Activated CD8-positive, alpha-beta T cell treated with anti-CD3 and anti-CD28 coated beads for 36 hours (primary cell): ENCODE data around the gene CENPC. TPM values are rescaled to one million over a fixed set of nuclear protein-coding genes. Genes with fewer than 3 reads are reported as not detected.
"Not testable (repeated sequence)": the region's sequence is repeated elsewhere in the genome, so short reads cannot be mapped to it uniquely, and the experiment has no call there.

Experiments used
- ATAC-seq: fragments of 200-7000 bp; cut with Tn5 transposase; one replicate; pipeline ENCODE4 v1.10.0; 2021; ENCODE audit warnings: mild to moderate bottlenecking, moderate library complexity
- CTCF ChIA-PET: fragments of 350-600 bp; sonication (Branson Sonifier 250); formaldehyde crosslinking; loops from one replicate; lab custom pipeline; 2021; ENCODE audit warnings: antibody characterized with exemption; lab: Charles Lee
- POLR2A ChIA-PET: fragments of 350-600 bp; sonication (Branson Sonifier 250); formaldehyde crosslinking; loops from one replicate; lab custom pipeline; 2021; ENCODE audit warnings: antibody characterized with exemption; lab: Charles Lee
- DNase-seq: peaks from one replicate; pipeline ENCODE4 v3.0.0-alpha.2; 2020
- H3K27ac Mint-ChIP-seq: one replicate; pipeline ENCODE4 v1.8.0; 2021; ENCODE audit warnings: mild to moderate bottlenecking, mixed read lengths
- H3K27me3 Mint-ChIP-seq: one replicate; pipeline ENCODE4 v1.8.0; 2021; ENCODE audit warnings: mixed read lengths
- H3K36me3 Mint-ChIP-seq: one replicate; pipeline ENCODE4 v1.8.0; 2021; ENCODE audit warnings: low read depth, mixed read lengths
- H3K4me1 Mint-ChIP-seq: one replicate; pipeline ENCODE4 v1.8.0; 2021; ENCODE audit warnings: low read depth, mixed read lengths
- H3K4me3 Mint-ChIP-seq: one replicate; pipeline ENCODE4 v1.8.0; 2021; ENCODE audit warnings: mild to moderate bottlenecking, moderate library complexity, mixed read lengths
- H3K9me3 Mint-ChIP-seq: one replicate; pipeline ENCODE4 v1.8.0; 2021; ENCODE audit warnings: mixed read lengths
- CTCF ChIP-seq: fragments of 200-600 bp; IDR thresholded peaks from one replicate; pipeline ENCODE4 v1.8.0; 2022; ENCODE audit warnings: antibody characterized with exemption, mild to moderate bottlenecking
- intact Hi-C: fragments of 100-400 bp; cut with micrococcal nuclease; formaldehyde crosslinking; loops from one replicate; pipeline ENCODE4 v1.10.0; 2022
- total RNA-seq, 2 experiments: library from RNA; stranded (reverse); gene quantifications; one replicate each; pipeline ENCODE4 v1.2.3, GENCODE V29; 2021

Gene CENPC
- total RNA-seq, 2 experiments from 2014 or later, result 29.1 to 32.0 TPM

GRCh38 chr4:67533112-67533511, 12.2 kb downstream of the CENPC start:
- H3K4me1 Mint-ChIP-seq, result peaks cover 29% of the 10 kb centered on the region
- no peak for TF ChIP-seq CTCF
- H3K27ac Mint-ChIP-seq, result no peak overlapping the region
- no peaks in the 10 kb centered on the region for H3K27me3 Mint-ChIP-seq
- ChIA-PET POLR2A (no interaction called here), CTCF (no interaction called here)
- intact Hi-C loops, result no loop called here
- DNase-seq (no peak), ATAC-seq (no peak)
- H3K36me3 Mint-ChIP-seq, result peaks cover 70% of the 10 kb centered on the region
- peaks cover 8% of the 10 kb centered on the region for H3K9me3 Mint-ChIP-seq
- H3K4me3 Mint-ChIP-seq, result no peak overlapping the region

GRCh38 chr4:67532397-67532796, 12.9 kb downstream of the CENPC start:
- Mint-ChIP-seq H3K4me1 (peaks cover 29% of the 10 kb centered on the region), H3K36me3 (peaks cover 68% of the 10 kb centered on the region)
- H3K27me3 Mint-ChIP-seq, H3K4me3 Mint-ChIP-seq, H3K9me3 Mint-ChIP-seq, CTCF ChIA-PET, ATAC-seq, intact Hi-C loops, H3K27ac Mint-ChIP-seq, DNase-seq, POLR2A ChIA-PET: not testable (repeated sequence)

- TF ChIP-seq CTCF, result no peak
- DNase-seq (no peak), ATAC-seq (no peak)
- Mint-ChIP-seq H3K4me1 (peaks cover 37% of the 10 kb centered on the region), H3K27ac (no peak overlapping the region), H3K27me3 (no peaks in the 10 kb centered on the region), H3K36me3 (peaks cover 71% of the 10 kb centered on the region), H3K4me3 (no peak overlapping the region), H3K9me3 (peaks cover 8% of the 10 kb centered on the region)
- intact Hi-C loops, result no loop called here
- ChIA-PET POLR2A (no interaction called here), CTCF (interaction anchor here (0.9 kb wide), 1 partner anchor 12 kb away, joined by 3 read pairs; no protein-coding TSS in a partner anchor)
Observed at GRCh38 chr4:67531379-67531962, 13.8 kb downstream of the CENPC start.

- POLR2A ChIA-PET, result interaction anchor here (1.5 kb wide), 1 partner anchor 11 kb away, joined by 5 read pairs; no protein-coding TSS in a partner anchor
- DNase-seq, H3K27me3 Mint-ChIP-seq, H3K9me3 Mint-ChIP-seq, ATAC-seq, H3K4me3 Mint-ChIP-seq, CTCF ChIA-PET, intact Hi-C loops: not testable (repeated sequence)
- peak overlapping the region; percentile 90 for H3K27ac Mint-ChIP-seq
- peaks cover 65% of the 10 kb centered on the region for H3K36me3 Mint-ChIP-seq
- H3K4me1 Mint-ChIP-seq, result peaks cover 66% of the 10 kb centered on the region
Observed at GRCh38 chr4:67524140-67524539, 21.2 kb downstream of the CENPC start.

- Mint-ChIP-seq H3K27ac (peak overlapping the region; percentile 90), H3K36me3 (peaks cover 62% of the 10 kb centered on the region), H3K9me3 (peaks cover 2% of the 10 kb centered on the region), H3K4me3 (no peak overlapping the region), H3K27me3 (no peaks in the 10 kb centered on the region), H3K4me1 (peaks cover 60% of the 10 kb centered on the region)
- ChIA-PET POLR2A (interaction anchor here (1.5 kb wide), 1 partner anchor 12 kb away, joined by 5 read pairs; no protein-coding TSS in a partner anchor), CTCF (no interaction called here)
- DNase-seq (no peak), ATAC-seq (peak; percentile 83)
- intact Hi-C loops, result no loop called here
- no peak for TF ChIP-seq CTCF
Observed at GRCh38 chr4:67522851-67523671, 22.2 kb downstream of the CENPC start.

GRCh38 chr4:67522230-67522629, 23.1 kb downstream of the CENPC start:
- CTCF ChIA-PET, result no interaction called here
- intact Hi-C loops, result no loop called here
- Mint-ChIP-seq H3K4me3 (no peak overlapping the region), H3K36me3 (peaks cover 61% of the 10 kb centered on the region), H3K27ac (peak overlapping the region; percentile 90), H3K4me1 (peaks cover 59% of the 10 kb centered on the region), H3K27me3 (no peaks in the 10 kb centered on the region), H3K9me3 (peaks cover 2% of the 10 kb centered on the region)
- no peak for ATAC-seq
- no peak for DNase-seq
- POLR2A ChIA-PET, result no interaction called here
- TF ChIP-seq CTCF, result no peak
